CD14-positive monocyte (primary cell): ENCODE results near the gene KIRREL3. TPM values are rescaled to one million over a fixed set of nuclear protein-coding genes. Genes with fewer than 3 reads are reported as not detected.

Source experiments
- DNase-seq, 3 donors: peaks; one replicate each; pipeline ENCODE4 v3.0.0-alpha.2; 2011 to 2022
- H2AFZ ChIP-seq: 2 replicates; pipeline ENCODE4 v1.6.0; 2012; ENCODE audit warnings: mild to moderate bottlenecking, low read depth, low read length, inconsistent platforms; ENCODE audit not compliant: insufficient read depth, poor library complexity, severe bottlenecking
- H3K27ac ChIP-seq, 2 donors: 1 replicate in 1 of 2; 2 replicates in 1 of 2; pipeline ENCODE4 v1.5.1; 2012 to 2013; ENCODE audit warnings: low read length in 2 of 2, control low read depth in 1 of 2, inconsistent platforms in 1 of 2, low read depth in 1 of 2, mild to moderate bottlenecking in 1 of 2
- H3K27me3 ChIP-seq, 2 donors: one replicate each; pipeline versions ENCODE4 v1.6.0 to v1.6.1; 2011 to 2013; ENCODE audit warnings: low read length in 2 of 2; ENCODE audit not compliant: control insufficient read depth in 2 of 2, insufficient read depth in 2 of 2
- H3K36me3 ChIP-seq, 2 donors: replicated peaks in 1 of 2; 1 replicate in 1 of 2; 2 replicates in 1 of 2; pipeline versions ENCODE4 v1.5.1 to v1.6.1; 2012 to 2013; ENCODE audit warnings: low read length in 2 of 2, control low read depth in 1 of 2, inconsistent platforms in 1 of 2, mild to moderate bottlenecking in 1 of 2; ENCODE audit not compliant: insufficient read depth in 2 of 2, control insufficient read depth in 1 of 2
- H3K4me1 ChIP-seq, 2 donors: 1 replicate in 1 of 2; 2 replicates in 1 of 2; pipeline versions ENCODE4 v1.5.1 to v1.6.1; 2012 to 2013; ENCODE audit warnings: low read length in 2 of 2, control low read depth in 1 of 2, inconsistent platforms in 1 of 2, mild to moderate bottlenecking in 1 of 2, moderate library complexity in 1 of 2; ENCODE audit not compliant: insufficient read depth in 2 of 2, control insufficient read depth in 1 of 2
- H3K4me2 ChIP-seq: replicated peaks from 2 replicates; pipeline ENCODE3; 2012; ENCODE audit warnings: low read length, moderate library complexity, mild to moderate bottlenecking; ENCODE audit not compliant: poor library complexity, severe bottlenecking; ENCODE audit errors: extremely low read depth
- H3K4me3 ChIP-seq, 3 experiments: fragments of 200-600 bp in 1 of 3; sonication (generic) in 1 of 3; replicated peaks in 1 of 3; 1 replicate in 2 of 3; 2 replicates in 1 of 3; pipeline ENCODE4 v1.5.1; 2011 to 2013; ENCODE audit warnings: low read length in 3 of 3, mild to moderate bottlenecking in 3 of 3, control low read depth in 2 of 3, low read depth in 2 of 3, inconsistent platforms in 1 of 3, moderate library complexity in 1 of 3
- H3K79me2 ChIP-seq: 2 replicates; pipeline ENCODE4 v1.6.0; 2012; ENCODE audit warnings: mild to moderate bottlenecking, control low read depth, inconsistent platforms, low read length, moderate library complexity; ENCODE audit not compliant: insufficient read depth
- H3K9ac ChIP-seq: 2 replicates; pipeline ENCODE4 v1.6.0; 2017; ENCODE audit warnings: low read length, mild to moderate bottlenecking; ENCODE audit not compliant: insufficient read depth, poor library complexity, severe bottlenecking
- H3K9me3 ChIP-seq, 2 donors: replicated peaks in 1 of 2; 1 replicate in 1 of 2; 2 replicates in 1 of 2; pipeline versions ENCODE4 v1.5.1 to v1.6.1; 2012 to 2013; ENCODE audit warnings: low read length in 2 of 2, control low read depth in 1 of 2; ENCODE audit not compliant: control insufficient read depth in 1 of 2, insufficient read depth in 1 of 2
- H4K20me1 ChIP-seq: 2 replicates; pipeline ENCODE4 v1.6.0; 2012; ENCODE audit warnings: mild to moderate bottlenecking, low read length, control low read depth, moderate library complexity; ENCODE audit not compliant: insufficient read depth
- H3K27ac Mint-ChIP-seq, 7 donors: one replicate each; pipeline ENCODE4 v1.8.0; 2020; ENCODE audit warnings: mild to moderate bottlenecking in 7 of 7, mixed read lengths in 7 of 7, moderate library complexity in 6 of 7, inconsistent platforms in 2 of 7
- H3K27me3 Mint-ChIP-seq, 3 donors: one replicate each; pipeline ENCODE4 v1.8.0; 2021 to 2022; ENCODE audit warnings: low read depth in 3 of 3, mild to moderate bottlenecking in 3 of 3, mixed read lengths in 3 of 3, moderate library complexity in 3 of 3, inconsistent platforms in 1 of 3
- H3K36me3 Mint-ChIP-seq, 2 donors: one replicate each; pipeline ENCODE4 v1.8.0; 2020; ENCODE audit warnings: mixed read lengths in 2 of 2, inconsistent platforms in 1 of 2, mild to moderate bottlenecking in 1 of 2
- H3K4me1 Mint-ChIP-seq: one replicate; pipeline ENCODE4 v1.8.0; 2020; ENCODE audit warnings: mild to moderate bottlenecking, mixed read lengths
- H3K4me3 Mint-ChIP-seq, 2 donors: one replicate each; pipeline ENCODE4 v1.8.0; 2020; ENCODE audit warnings: mild to moderate bottlenecking in 2 of 2, mixed read lengths in 2 of 2, moderate library complexity in 1 of 2
- H3K9me3 Mint-ChIP-seq, 7 donors: one replicate each; pipeline ENCODE4 v1.8.0; 2020 to 2022; ENCODE audit warnings: mixed read lengths in 7 of 7, mild to moderate bottlenecking in 6 of 7, moderate library complexity in 6 of 7, inconsistent platforms in 2 of 7
- CTCF ChIP-seq: fragments of 200-600 bp; IDR thresholded peaks from one replicate; pipeline ENCODE4 v1.8.0; 2022; ENCODE audit warnings: antibody characterized with exemption, mild to moderate bottlenecking
- WGBS: methylation state at CpG from one replicate; pipeline ENCODE4 v1.1.5; 2013; ENCODE audit warnings: missing lambda C conversion rate; ENCODE audit not compliant: insufficient coverage; 5-methylcytosine and 5-hydroxymethylcytosine counted together
- intact Hi-C, 2 donors: fragments of 100-400 bp; cut with micrococcal nuclease; formaldehyde crosslinking; loops; one replicate each; pipeline versions ENCODE4 v1.15.0 to v1.15.1; 2023
- polyA plus RNA-seq, 3 donors: library from polyadenylated mRNA; depleted of rRNA in 1 of 3; unstranded in 2 of 3; stranded (reverse) in 1 of 3; fragments of 300-500 nt in 2 of 3; fragments of >200 nt in 1 of 3; fragmentation: Illumina TruSeq in 2 of 3; gene quantifications; 1 replicate in 2 of 3; 2 replicates in 1 of 3; pipeline ENCODE4 v1.2.3, GENCODE V29; 2012 to 2021

The KIRREL3 gene
- polyA plus RNA-seq, 3 donors = not detected

GRCh38 chr11:126853732-126854131 lies 146.8 kb downstream of the KIRREL3 start:
- Mint-ChIP-seq H3K36me3 (no peaks in the 10 kb centered on the region), H3K27me3 (peaks cover 2 to 3% (median 2%) of the 10 kb centered on the region in 3 donors), H3K4me1 (no peaks in the 10 kb centered on the region), H3K27ac (no peak overlapping the region), H3K9me3 (peaks cover 0 to 5% (median 0%) of the 10 kb centered on the region in 7 donors), H3K4me3 (no peak overlapping the region)
- Histone ChIP-seq H3K36me3 (no peaks in the 10 kb centered on the region), H3K9ac (no peak overlapping the region), H2AFZ (no peak overlapping the region), H3K9me3 (no peaks in the 10 kb centered on the region), H3K4me2 (no peak overlapping the region), H3K4me3 (no peak overlapping the region), H3K27me3 (no peaks in the 10 kb centered on the region), H3K79me2 (no peaks in the 10 kb centered on the region), H3K27ac (no peak overlapping the region), H3K4me1 (no peaks in the 10 kb centered on the region), H4K20me1 (no peaks in the 10 kb centered on the region)
- WGBS = no CpG with 5 or more reads among the region's 2 CpGs
- TF ChIP-seq CTCF = no peak
- DNase-seq = no peak
- intact Hi-C loops = no loop called here

- Histone ChIP-seq H3K9ac (no peak overlapping the region), H3K4me1 (no peaks in the 10 kb centered on the region), H2AFZ (no peak overlapping the region), H3K4me3 (no peak overlapping the region), H3K27ac (no peak overlapping the region), H3K4me2 (no peak overlapping the region), H3K79me2 (no peaks in the 10 kb centered on the region), H3K36me3 (no peaks in the 10 kb centered on the region), H3K27me3 (no peaks in the 10 kb centered on the region), H4K20me1 (no peaks in the 10 kb centered on the region), H3K9me3 (no peaks in the 10 kb centered on the region)
- Mint-ChIP-seq H3K36me3 (no peaks in the 10 kb centered on the region), H3K4me1 (no peaks in the 10 kb centered on the region), H3K27ac (no peak overlapping the region), H3K9me3 (peaks cover 0 to 5% (median 0%) of the 10 kb centered on the region in 7 donors), H3K27me3 (peaks cover 2 to 4% (median 4%) of the 10 kb centered on the region in 3 donors), H3K4me3 (no peak overlapping the region)
- intact Hi-C loops = no loop called here
- TF ChIP-seq CTCF = no peak
- DNase-seq = no peak
- WGBS = 94% methylated on average over 2 of the region's 2 CpGs
Observed at GRCh38 chr11:126844789-126845188, 155.8 kb downstream of the KIRREL3 start.
